Gastroesophageal sphincter (tissue), 3 donors: ENCODE results near the gene ECHDC3.

Experiments used
- CTCF ChIP-seq, 4 experiments: fragments of 200-600 bp in 2 of 4; fragments of 450-650 bp in 2 of 4; sonication (generic) in 1 of 4; IDR thresholded peaks; one replicate each; pipeline ENCODE4 v1.5.1; 2017 to 2019; ENCODE audit warnings: antibody characterized with exemption in 4 of 4, mild to moderate bottlenecking in 2 of 4, moderate library complexity in 2 of 4
- EP300 ChIP-seq: sonication (generic); formaldehyde crosslinking; IDR thresholded peaks from one replicate; pipeline ENCODE4 v1.6.1; 2017; ENCODE audit warnings: antibody characterized with exemption, mild to moderate bottlenecking
- POLR2AphosphoS5 ChIP-seq: sonication (generic); formaldehyde crosslinking; IDR thresholded peaks from one replicate; pipeline ENCODE4 v1.6.1; 2017; ENCODE audit warnings: antibody characterized with exemption

- TF ChIP-seq POLR2AphosphoS5, result no peak
- TF ChIP-seq EP300, result no peak
- no peak for TF ChIP-seq CTCF (IDR thresholded peaks at IDR 0.05)
Measured at GRCh38 chr10:11787846-11788245, 45.7 kb downstream of the ECHDC3 start.
